Esophagus squamous epithelium (tissue), 4 donors: ENCODE measurements around the gene C1orf53.

Experiments used
- CTCF ChIP-seq, 6 experiments: fragments of 450-650 bp in 4 of 6; fragments of 200-600 bp in 2 of 6; sonication (generic) in 2 of 6; IDR thresholded peaks; one replicate each; pipeline ENCODE4 v1.5.1; 2016 to 2019; ENCODE audit warnings: antibody characterized with exemption in 6 of 6, mild to moderate bottlenecking in 4 of 6, moderate library complexity in 4 of 6
- POLR2A ChIP-seq, 4 donors: fragments of 450-650 bp; IDR thresholded peaks; one replicate each; pipeline ENCODE4 v1.6.1; 2017; ENCODE audit warnings: antibody characterized with exemption in 4 of 4, mild to moderate bottlenecking in 4 of 4, moderate library complexity in 3 of 4

GRCh38 chr1:197865809-197866208, 36.6 kb upstream of the C1orf53 start:
- TF ChIP-seq CTCF (IDR thresholded peaks at IDR 0.05) (no peak), POLR2A (IDR thresholded peaks at IDR 0.05) (no peak)
